ENCODE results near the gene COL4A1. TPM values are rescaled to one million over a fixed set of nuclear protein-coding genes. Genes with fewer than 3 reads are reported as not detected.

Gene COL4A1
- total RNA-seq, 1 experiment from 2014 or later: 591 TPM

- H3K4me1 ChIP-seq (replicated peaks): peaks cover 16% of the 10 kb centered on the region
- DNase-seq (ENCODE audit: low read depth in 1 of 2, low spot score in 2 of 2): no peak
- H3K9me3 ChIP-seq (replicated peaks): no peaks in the 10 kb centered on the region
- H3K27me3 ChIP-seq (replicated peaks): no peaks in the 10 kb centered on the region
- no peaks in the 10 kb centered on the region for H3K36me3 ChIP-seq
- no peak overlapping the region for H3K27ac ChIP-seq
- H3K4me3 ChIP-seq: no peak overlapping the region
Observed at GRCh38 chr13:110134801-110135200, 172.2 kb downstream of the COL4A1 start.

- Histone ChIP-seq H3K4me3 (no peak overlapping the region), H3K27ac (no peak overlapping the region), H3K36me3 (no peaks in the 10 kb centered on the region), H3K4me1 (replicated peaks) (peaks cover 26% of the 10 kb centered on the region), H3K27me3 (replicated peaks) (no peaks in the 10 kb centered on the region), H3K9me3 (replicated peaks) (no peaks in the 10 kb centered on the region)
- DNase-seq (ENCODE audit: low read depth in 1 of 2, low spot score in 2 of 2): no peak
Observed at GRCh38 chr13:110133425-110134235, 173.3 kb downstream of the COL4A1 start.

- H3K27me3 ChIP-seq (replicated peaks): no peaks in the 10 kb centered on the region
- H3K27ac ChIP-seq: no peak overlapping the region
- DNase-seq (ENCODE audit: low read depth in 1 of 2, low spot score in 2 of 2): peak in 1 of 2 experiments; percentile 53
- no peak overlapping the region for H3K4me3 ChIP-seq
- H3K4me1 ChIP-seq (replicated peaks): peaks cover 36% of the 10 kb centered on the region
- no peaks in the 10 kb centered on the region for H3K9me3 ChIP-seq (replicated peaks)
- no peaks in the 10 kb centered on the region for H3K36me3 ChIP-seq
Observed at GRCh38 chr13:110132225-110132982, 174.6 kb downstream of the COL4A1 start.

- DNase-seq (ENCODE audit: low read depth in 1 of 2, low spot score in 2 of 2): peak in 1 of 2 experiments; percentile 47
- Histone ChIP-seq H3K27me3 (replicated peaks) (no peaks in the 10 kb centered on the region), H3K27ac (no peak overlapping the region), H3K9me3 (replicated peaks) (no peaks in the 10 kb centered on the region), H3K4me1 (replicated peaks) (peaks cover 46% of the 10 kb centered on the region), H3K36me3 (no peaks in the 10 kb centered on the region), H3K4me3 (no peak overlapping the region)
Observed at GRCh38 chr13:110131424-110131823, 175.5 kb downstream of the COL4A1 start.

GRCh38 chr13:110130431-110130830, 176.5 kb downstream of the COL4A1 start:
- peaks cover 55% of the 10 kb centered on the region for H3K4me1 ChIP-seq (replicated peaks)
- H3K27ac ChIP-seq: no peak overlapping the region
- no peaks in the 10 kb centered on the region for H3K27me3 ChIP-seq (replicated peaks)
- no peak for DNase-seq (ENCODE audit: low read depth in 1 of 2, low spot score in 2 of 2)
- H3K4me3 ChIP-seq: no peak overlapping the region
- no peaks in the 10 kb centered on the region for H3K36me3 ChIP-seq
- H3K9me3 ChIP-seq (replicated peaks): no peaks in the 10 kb centered on the region

- H3K4me1 ChIP-seq (replicated peaks): peaks cover 59% of the 10 kb centered on the region
- H3K4me3 ChIP-seq: no peak overlapping the region
Observed at GRCh38 chr13:110129539-110130186, 177.3 kb downstream of the COL4A1 start.

GRCh38 chr13:110129076-110129475, 177.9 kb downstream of the COL4A1 start:
- peaks cover 59% of the 10 kb centered on the region for H3K4me1 ChIP-seq (replicated peaks)
- no peaks in the 10 kb centered on the region for H3K27me3 ChIP-seq (replicated peaks)
- H3K4me3 ChIP-seq: peak overlapping the region; percentile 2
- peak in 1 of 2 experiments; percentile 73 for DNase-seq (ENCODE audit: low read depth in 1 of 2, low spot score in 2 of 2)
- no peaks in the 10 kb centered on the region for H3K9me3 ChIP-seq (replicated peaks)
- H3K27ac ChIP-seq: peak overlapping the region; percentile 89
- H3K36me3 ChIP-seq: no peaks in the 10 kb centered on the region

More at GRCh38 chr13:110129539-110130186, 177.3 kb downstream of the COL4A1 start:
- DNase-seq (ENCODE audit: low read depth in 1 of 2, low spot score in 2 of 2): peak in 1 of 2 experiments; percentile 44
- H3K27me3 ChIP-seq (replicated peaks): no peaks in the 10 kb centered on the region
- no peaks in the 10 kb centered on the region for H3K36me3 ChIP-seq
- no peaks in the 10 kb centered on the region for H3K9me3 ChIP-seq (replicated peaks)
- peak overlapping the region; percentile 89 for H3K27ac ChIP-seq

- DNase-seq (ENCODE audit: low read depth in 1 of 2, low spot score in 2 of 2): peak in 1 of 2 experiments; percentile 81
- peak overlapping the region; percentile 89 for H3K27ac ChIP-seq
- H3K27me3 ChIP-seq (replicated peaks): no peaks in the 10 kb centered on the region
- H3K4me1 ChIP-seq (replicated peaks): peaks cover 59% of the 10 kb centered on the region
- peak overlapping the region; percentile 2 for H3K4me3 ChIP-seq
- H3K9me3 ChIP-seq (replicated peaks): no peaks in the 10 kb centered on the region
- no peaks in the 10 kb centered on the region for H3K36me3 ChIP-seq
Observed at GRCh38 chr13:110128546-110128945, 178.4 kb downstream of the COL4A1 start.

GRCh38 chr13:110127986-110128511, 178.9 kb downstream of the COL4A1 start:
- Histone ChIP-seq H3K4me1 (replicated peaks) (peaks cover 59% of the 10 kb centered on the region), H3K4me3 (no peak overlapping the region)
- peak; percentile 46 to 87 for DNase-seq (ENCODE audit: low read depth in 1 of 2, low spot score in 2 of 2)

GRCh38 chr13:110126391-110126961, 180.5 kb downstream of the COL4A1 start:
- Histone ChIP-seq H3K27ac (peak overlapping the region; percentile 89), H3K9me3 (replicated peaks) (no peaks in the 10 kb centered on the region), H3K27me3 (replicated peaks) (no peaks in the 10 kb centered on the region), H3K36me3 (no peaks in the 10 kb centered on the region), H3K4me3 (peak overlapping the region; percentile 2; the same call in 1 of the 2 replicates), H3K4me1 (replicated peaks) (peaks cover 53% of the 10 kb centered on the region)
- DNase-seq (ENCODE audit: low read depth in 1 of 2, low spot score in 2 of 2): peak; percentile 90 to 97

More at GRCh38 chr13:110127986-110128511, 178.9 kb downstream of the COL4A1 start:
- no peaks in the 10 kb centered on the region for H3K36me3 ChIP-seq
- no peaks in the 10 kb centered on the region for H3K27me3 ChIP-seq (replicated peaks)
- no peaks in the 10 kb centered on the region for H3K9me3 ChIP-seq (replicated peaks)
- peak overlapping the region; percentile 89 for H3K27ac ChIP-seq

- peak overlapping the region; percentile 89 for H3K27ac ChIP-seq
- H3K4me1 ChIP-seq (replicated peaks): peaks cover 55% of the 10 kb centered on the region
- no peaks in the 10 kb centered on the region for H3K36me3 ChIP-seq
- no peaks in the 10 kb centered on the region for H3K9me3 ChIP-seq (replicated peaks)
- H3K4me3 ChIP-seq: no peak overlapping the region
- no peak for DNase-seq (ENCODE audit: low read depth in 1 of 2, low spot score in 2 of 2)
- no peaks in the 10 kb centered on the region for H3K27me3 ChIP-seq (replicated peaks)
Observed at GRCh38 chr13:110125613-110126272, 181.2 kb downstream of the COL4A1 start.

GRCh38 chr13:110125157-110125556, 181.8 kb downstream of the COL4A1 start:
- H3K27me3 ChIP-seq (replicated peaks): no peaks in the 10 kb centered on the region
- H3K4me3 ChIP-seq: no peak overlapping the region
- no peak overlapping the region for H3K27ac ChIP-seq
- H3K4me1 ChIP-seq (replicated peaks): peaks cover 53% of the 10 kb centered on the region
- no peak for DNase-seq (ENCODE audit: low read depth in 1 of 2, low spot score in 2 of 2)
- H3K9me3 ChIP-seq (replicated peaks): no peaks in the 10 kb centered on the region; the same call in 1 of the 2 replicates
- no peaks in the 10 kb centered on the region for H3K36me3 ChIP-seq
